PC-9 (cell line): ENCODE data around the gene UTP11. TPM values are rescaled to one million over a fixed set of nuclear protein-coding genes. Genes with fewer than 3 reads are reported as not detected.

ENCODE experiments used
- BruUV-seq: library from RNA; stranded (reverse); fragments of 400-500 nt; replicated peaks from 2 replicates; lab custom pipeline; 2021; lab: Mats Ljungman, UMichigan
- CTCF ChIA-PET: fragments of 300-600 bp; sonication (Branson Sonifier 250); formaldehyde crosslinking; loops from one replicate; lab custom pipeline; 2022; ENCODE audit warnings: antibody characterized with exemption; lab: Charles Lee
- POLR2A ChIA-PET: fragments of 300-600 bp; sonication (Branson Sonifier 250); formaldehyde crosslinking; loops from one replicate; lab custom pipeline; 2022; ENCODE audit warnings: antibody characterized with exemption; ENCODE audit not compliant: unreplicated experiment; lab: Charles Lee
- DNase-seq, 2 experiments: peaks; one replicate each; pipeline versions ENCODE4 v3.0.0 to v3.0.0-alpha.2; 2015 to 2022; ENCODE audit warnings: mixed read lengths in 1 of 2
- H2AFZ ChIP-seq: fragments of 200-600 bp; sonication (generic); 2 replicates; pipeline ENCODE4 v1.8.1; 2017; ENCODE audit warnings: antibody characterized with exemption
- H3F3A ChIP-seq: fragments of 200-600 bp; sonication (generic); 2 replicates; pipeline ENCODE4 v1.8.1; 2017; ENCODE audit warnings: antibody characterized with exemption, mild to moderate bottlenecking, low read depth; ENCODE audit not compliant: insufficient read depth
- H3K27ac ChIP-seq: fragments of 200-600 bp; sonication (generic); 2 replicates; pipeline ENCODE4 v1.6.1; 2016; ENCODE audit warnings: mixed run types
- H3K27me3 ChIP-seq: fragments of 200-600 bp; sonication (generic); 2 replicates; pipeline ENCODE4 v1.6.1; 2016; ENCODE audit warnings: low read depth, mixed run types; ENCODE audit not compliant: insufficient read depth
- H3K36me3 ChIP-seq: fragments of 200-600 bp; sonication (generic); 2 replicates; pipeline ENCODE4 v1.6.1; 2016; ENCODE audit warnings: low read depth, mixed run types
- H3K4me1 ChIP-seq: fragments of 200-600 bp; sonication (generic); replicated peaks from 2 replicates; pipeline ENCODE4 v1.6.1; 2016; ENCODE audit warnings: mixed run types; ENCODE audit not compliant: insufficient read depth
- H3K4me2 ChIP-seq: fragments of 200-600 bp; sonication (generic); 2 replicates; pipeline ENCODE4 v1.6.1; 2017; ENCODE audit warnings: mixed run types
- H3K4me3 ChIP-seq: fragments of 200-600 bp; sonication (generic); 2 replicates; pipeline ENCODE4 v1.6.1; 2016; ENCODE audit warnings: mixed run types
- H3K79me2 ChIP-seq: fragments of 200-600 bp; sonication (generic); 2 replicates; pipeline ENCODE4 v1.6.1; 2017; ENCODE audit warnings: low read depth, mixed run types
- H3K9me2 ChIP-seq: fragments of 200-600 bp; sonication (generic); 2 replicates; pipeline ENCODE4 v1.8.1; 2017; ENCODE audit warnings: mild to moderate bottlenecking; ENCODE audit not compliant: insufficient read depth
- H3K9me3 ChIP-seq: fragments of 200-600 bp; sonication (generic); 2 replicates; pipeline ENCODE4 v1.8.1; 2016; ENCODE audit warnings: low read depth; ENCODE audit not compliant: insufficient read depth
- H4K20me1 ChIP-seq: fragments of 200-600 bp; sonication (generic); 2 replicates; pipeline ENCODE4 v1.8.1; 2017; ENCODE audit not compliant: insufficient read depth
- CTCF ChIP-seq: fragments of 200-600 bp; sonication (generic); conservative IDR thresholded peaks from 2 replicates; pipeline ENCODE4 v1.6.1; 2017; ENCODE audit warnings: mixed run types, antibody characterized with exemption, mild to moderate bottlenecking, moderate library complexity
- EZH2 ChIP-seq: fragments of 200-600 bp; sonication (generic); IDR thresholded peaks from 2 replicates; pipeline ENCODE4 v1.8.0; 2017; ENCODE audit warnings: antibody characterized with exemption, low read depth
- intact Hi-C: fragments of 100-400 bp; cut with micrococcal nuclease; formaldehyde crosslinking; loops from one replicate; pipeline ENCODE4 v1.10.0; 2022; ENCODE audit not compliant: unreplicated experiment
- total RNA-seq: library from RNA; stranded (reverse); gene quantifications from 2 replicates; pipeline ENCODE4 v1.2.3, GENCODE V29; 2021

The UTP11 gene
- total RNA-seq, 1 experiment from 2014 or later, result 36.4 TPM

- Histone ChIP-seq H3K79me2 (no peaks in the 10 kb centered on the region), H3K27me3 (peaks cover 39% of the 10 kb centered on the region), H3K36me3 (no peaks in the 10 kb centered on the region), H4K20me1 (no peaks in the 10 kb centered on the region), H3K9me3 (no peaks in the 10 kb centered on the region), H3K4me2 (no peak overlapping the region), H2AFZ (no peak overlapping the region), H3K4me3 (no peak overlapping the region), H3F3A (no peaks in the 10 kb centered on the region), H3K4me1 (no peaks in the 10 kb centered on the region), H3K9me2 (no peaks in the 10 kb centered on the region), H3K27ac (no peak overlapping the region)
- BruUV-seq, result no TSS peak
- POLR2A ChIA-PET, result no interaction called here
- CTCF ChIA-PET, result no interaction called here
- DNase-seq, result no peak
- TF ChIP-seq EZH2, result no peak
- no peak for TF ChIP-seq CTCF
- intact Hi-C loops, result no loop called here
These were observed 61.2 kb downstream of the UTP11 start for GRCh38 chr1:38073534-38074301.

- intact Hi-C loops, result no loop called here
- Histone ChIP-seq H3K4me3 (no peak overlapping the region), H2AFZ (no peak overlapping the region), H3K4me1 (no peaks in the 10 kb centered on the region), H3K36me3 (no peaks in the 10 kb centered on the region), H3K79me2 (no peaks in the 10 kb centered on the region), H3K9me2 (no peaks in the 10 kb centered on the region), H3K9me3 (no peaks in the 10 kb centered on the region), H3K27ac (no peak overlapping the region), H3F3A (no peaks in the 10 kb centered on the region), H4K20me1 (no peaks in the 10 kb centered on the region), H3K27me3 (peaks cover 35% of the 10 kb centered on the region), H3K4me2 (no peak overlapping the region)
- TF ChIP-seq EZH2 (no peak), CTCF (no peak)
- no TSS peak for BruUV-seq
- POLR2A ChIA-PET, result interaction anchor here (0.6 kb wide), 1 partner anchor 666 kb away, joined by 5 read pairs; no protein-coding TSS in a partner anchor
- no peak for DNase-seq
- CTCF ChIA-PET, result no interaction called here
These were observed 61.8 kb downstream of the UTP11 start for GRCh38 chr1:38074302-38074677.

Other genes with a start within 250 kb of the UTP11 start
- 7.6 and 12.1 TPM in 2 replicates for gene EPHA10, start 247.6 kb upstream of the UTP11 start, total RNA-seq
- 11.3 and 13.1 TPM in 2 replicates for gene MANEAL, start 218.9 kb upstream of the UTP11 start, total RNA-seq
- 51.8 and 75.8 TPM in 2 replicates for gene C1orf122, start 204.9 kb upstream of the UTP11 start, total RNA-seq
- gene YRDC, start 204.5 kb upstream of the UTP11 start, total RNA-seq, result 13.2 and 16.0 TPM in 2 replicates
- 22.1 and 22.5 TPM in 2 replicates for gene MTF1, start 153.1 kb upstream of the UTP11 start, total RNA-seq
- gene INPP5B, start 65.7 kb upstream of the UTP11 start, total RNA-seq, result 26.7 and 28.1 TPM in 2 replicates
- gene SF3A3, start 22.7 kb upstream of the UTP11 start, total RNA-seq, result 82.6 and 99.1 TPM in 2 replicates
- 26.2 and 29.8 TPM in 2 replicates for gene FHL3, start 7.2 kb upstream of the UTP11 start, total RNA-seq
- not detected in 2 replicates for gene POU3F1, start 34.1 kb downstream of the UTP11 start, total RNA-seq